Breast epithelium (tissue), 4 donors: ENCODE results near the gene SETBP1. TPM values are rescaled to one million over a fixed set of nuclear protein-coding genes. Genes with fewer than 3 reads are reported as not detected.

Source experiments
- DNase-seq, 2 donors: peaks; one replicate each; pipeline ENCODE4 v3.0.0-alpha.2; 2019; ENCODE audit warnings: low spot score in 2 of 2
- H3K27ac ChIP-seq, 2 donors: fragments of 200-600 bp; sonication (generic) in 1 of 2; one replicate each; pipeline ENCODE4 v1.5.1; 2016 to 2019; ENCODE audit warnings: mild to moderate bottlenecking in 1 of 2
- H3K27me3 ChIP-seq, 2 donors: fragments of 200-600 bp; sonication (generic) in 1 of 2; one replicate each; pipeline versions ENCODE4 v1.5.1 to v1.6.0; 2017 to 2019; ENCODE audit warnings: control low read depth in 1 of 2, mild to moderate bottlenecking in 1 of 2
- H3K36me3 ChIP-seq: fragments of 200-600 bp; one replicate; pipeline ENCODE4 v1.5.1; 2019
- H3K4me1 ChIP-seq, 2 donors: fragments of 200-600 bp; sonication (generic); one replicate each; pipeline ENCODE4 v1.5.1; 2016 to 2019; ENCODE audit warnings: control low read depth in 1 of 2
- H3K4me3 ChIP-seq, 3 donors: fragments of 200-600 bp; sonication (generic); 1 replicate in 2 of 3; 2 replicates in 1 of 3; pipeline ENCODE4 v1.5.1; 2016 to 2019; ENCODE audit warnings: mild to moderate bottlenecking in 3 of 3, moderate library complexity in 2 of 3
- H3K9me3 ChIP-seq, 2 donors: fragments of 200-600 bp; sonication (generic) in 1 of 2; one replicate each; pipeline ENCODE4 v1.5.1; 2016 to 2019; ENCODE audit warnings: control low read depth in 1 of 2
- CTCF ChIP-seq, 3 donors: fragments of 450-650 bp; IDR thresholded peaks; one replicate each; pipeline ENCODE4 v1.5.1; 2016 to 2017; ENCODE audit warnings: antibody characterized with exemption in 3 of 3, mild to moderate bottlenecking in 3 of 3, moderate library complexity in 3 of 3
- POLR2A ChIP-seq: fragments of 450-650 bp; IDR thresholded peaks from one replicate; pipeline ENCODE4 v1.6.1; 2016; ENCODE audit warnings: antibody characterized with exemption, mild to moderate bottlenecking, moderate library complexity
- POLR2AphosphoS5 ChIP-seq, 3 donors: sonication (generic); formaldehyde crosslinking; IDR thresholded peaks; one replicate each; pipeline ENCODE4 v1.6.1; 2017; ENCODE audit warnings: antibody characterized with exemption in 3 of 3
- intact Hi-C: fragments of 100-400 bp; cut with DNase I; formaldehyde crosslinking; loops from one replicate; pipeline ENCODE4 v1.15.1; 2023; ENCODE audit warnings: low total_unique reads
- total RNA-seq, 3 donors: library from RNA; depleted of rRNA; stranded (reverse); fragments of >200 nt; gene quantifications; one replicate each; pipeline ENCODE4 v1.1.0, GENCODE V29; 2016

Gene SETBP1
- total RNA-seq, 3 donors from 2014 or later: 26.2 to 40.1 (median 37.0) TPM

- H3K4me1 ChIP-seq: no peaks in the 10 kb centered on the region
- no peaks in the 10 kb centered on the region for H3K9me3 ChIP-seq
- no peak overlapping the region for H3K4me3 ChIP-seq
- TF ChIP-seq POLR2A: no peak
- TF ChIP-seq POLR2AphosphoS5 (IDR thresholded peaks at IDR 0.05): no peak
- TF ChIP-seq CTCF (IDR thresholded peaks at IDR 0.05): no peak
- no peaks in the 10 kb centered on the region for H3K36me3 ChIP-seq
- no peak for DNase-seq
- intact Hi-C loops: no loop called here
- no peak overlapping the region for H3K27ac ChIP-seq
- no peaks in the 10 kb centered on the region for H3K27me3 ChIP-seq
These were observed 73.9 kb downstream of the SETBP1 start for GRCh38 chr18:44754567-44754966.

GRCh38 chr18:44758861-44759631 is 78.4 kb downstream of the SETBP1 start:
- DNase-seq: no peak
- TF ChIP-seq CTCF (IDR thresholded peaks at IDR 0.05) (no peak), POLR2AphosphoS5 (IDR thresholded peaks at IDR 0.05) (no peak), POLR2A (no peak)
- no peaks in the 10 kb centered on the region for H3K27me3 ChIP-seq
- no peaks in the 10 kb centered on the region for H3K36me3 ChIP-seq
- H3K4me3 ChIP-seq: no peak overlapping the region
- intact Hi-C loops: no loop called here
- no peak overlapping the region for H3K27ac ChIP-seq
- H3K4me1 ChIP-seq: peaks cover 0 to 12% of the 10 kb centered on the region in 2 donors
- H3K9me3 ChIP-seq: no peaks in the 10 kb centered on the region

- no peak overlapping the region for H3K27ac ChIP-seq
- no peaks in the 10 kb centered on the region for H3K27me3 ChIP-seq
- H3K4me1 ChIP-seq: peaks cover 0 to 12% of the 10 kb centered on the region in 2 donors
- no peak for DNase-seq
- TF ChIP-seq CTCF (IDR thresholded peaks at IDR 0.05): no peak
- no peak for TF ChIP-seq POLR2A
- no peak for TF ChIP-seq POLR2AphosphoS5 (IDR thresholded peaks at IDR 0.05)
- H3K9me3 ChIP-seq: no peaks in the 10 kb centered on the region
- intact Hi-C loops: no loop called here
- no peaks in the 10 kb centered on the region for H3K36me3 ChIP-seq
- H3K4me3 ChIP-seq: no peak overlapping the region
These were observed 79.2 kb downstream of the SETBP1 start for GRCh38 chr18:44759925-44760342.

GRCh38 chr18:44761812-44762211 is 81.1 kb downstream of the SETBP1 start:
- Histone ChIP-seq H3K27me3 (no peaks in the 10 kb centered on the region), H3K36me3 (no peaks in the 10 kb centered on the region), H3K27ac (peak overlapping the region in 1 of 2 donors; percentile 67), H3K4me1 (peaks cover 0 to 12% of the 10 kb centered on the region in 2 donors), H3K9me3 (no peaks in the 10 kb centered on the region), H3K4me3 (no peak overlapping the region)
- peak; percentile 49 to 69 for DNase-seq
- TF ChIP-seq POLR2AphosphoS5 (IDR thresholded peaks at IDR 0.05) (peak in 1 of 3 donors; percentile 75), CTCF (IDR thresholded peaks at IDR 0.05) (no peak), POLR2A (no peak)
- intact Hi-C loops: no loop called here

DNA sequence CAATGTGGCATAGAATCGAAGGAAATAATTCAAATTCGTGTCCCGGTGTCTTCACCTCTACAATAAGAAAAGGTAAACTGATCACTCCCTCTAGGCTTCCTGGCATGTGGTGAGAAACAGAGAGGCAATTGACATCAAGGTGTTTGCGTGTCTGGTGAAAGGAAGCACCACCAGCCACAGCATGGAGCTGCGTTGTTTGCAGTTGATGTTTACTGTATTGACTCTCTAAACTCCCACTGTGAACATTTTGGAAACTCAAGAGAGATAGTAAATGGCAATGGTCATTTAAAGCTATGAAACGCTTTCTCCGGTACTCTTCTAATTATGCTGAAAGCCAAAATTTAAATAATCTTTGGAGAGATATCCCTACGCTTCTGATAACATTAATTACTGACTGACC is 82.6 kb downstream of the SETBP1 start:
- Histone ChIP-seq H3K27ac (no peak overlapping the region), H3K4me3 (no peak overlapping the region), H3K36me3 (no peaks in the 10 kb centered on the region), H3K4me1 (peaks cover 0 to 12% of the 10 kb centered on the region in 2 donors), H3K27me3 (no peaks in the 10 kb centered on the region), H3K9me3 (no peaks in the 10 kb centered on the region)
- intact Hi-C loops: no loop called here
- TF ChIP-seq POLR2AphosphoS5 (IDR thresholded peaks at IDR 0.05): no peak
- TF ChIP-seq POLR2A: no peak
- no peak for TF ChIP-seq CTCF (IDR thresholded peaks at IDR 0.05)
- DNase-seq: no peak
